ENCODE measurements around the gene MAP1S.

DNA sequence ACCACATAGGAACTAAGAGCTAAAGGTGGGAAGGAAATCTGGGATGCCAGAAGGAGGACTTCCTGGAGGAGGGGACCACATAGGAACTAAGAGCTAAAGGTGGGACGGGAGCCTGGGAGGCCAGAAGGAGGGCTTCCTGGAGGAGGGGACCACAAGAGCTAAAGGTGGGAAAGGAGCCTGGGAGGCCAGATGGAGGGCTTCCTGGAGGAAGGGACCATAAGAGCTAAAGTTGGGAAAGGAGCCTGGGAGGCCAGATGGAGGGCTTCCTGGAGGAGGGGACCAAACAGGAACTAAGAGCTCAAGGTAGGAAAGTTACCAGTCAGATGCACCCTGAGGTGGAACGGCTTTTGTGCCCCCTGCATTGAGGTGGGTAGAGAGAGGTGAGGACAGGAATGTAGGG lies 22.2 kb downstream of the MAP1S start:
- TF ChIP-seq, protein P1, sequence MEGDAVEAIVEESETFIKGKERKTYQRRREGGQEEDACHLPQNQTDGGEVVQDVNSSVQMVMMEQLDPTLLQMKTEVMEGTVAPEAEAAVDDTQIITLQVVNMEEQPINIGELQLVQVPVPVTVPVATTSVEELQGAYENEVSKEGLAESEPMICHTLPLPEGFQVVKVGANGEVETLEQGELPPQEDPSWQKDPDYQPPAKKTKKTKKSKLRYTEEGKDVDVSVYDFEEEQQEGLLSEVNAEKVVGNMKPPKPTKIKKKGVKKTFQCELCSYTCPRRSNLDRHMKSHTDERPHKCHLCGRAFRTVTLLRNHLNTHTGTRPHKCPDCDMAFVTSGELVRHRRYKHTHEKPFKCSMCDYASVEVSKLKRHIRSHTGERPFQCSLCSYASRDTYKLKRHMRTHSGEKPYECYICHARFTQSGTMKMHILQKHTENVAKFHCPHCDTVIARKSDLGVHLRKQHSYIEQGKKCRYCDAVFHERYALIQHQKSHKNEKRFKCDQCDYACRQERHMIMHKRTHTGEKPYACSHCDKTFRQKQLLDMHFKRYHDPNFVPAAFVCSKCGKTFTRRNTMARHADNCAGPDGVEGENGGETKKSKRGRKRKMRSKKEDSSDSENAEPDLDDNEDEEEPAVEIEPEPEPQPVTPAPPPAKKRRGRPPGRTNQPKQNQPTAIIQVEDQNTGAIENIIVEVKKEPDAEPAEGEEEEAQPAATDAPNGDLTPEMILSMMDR (IDR thresholded peaks at IDR 0.05), result no peak
- TF ChIP-seq POLR2A (IDR thresholded peaks at IDR 0.05) (no peak), POLR2AphosphoS5 (IDR thresholded peaks at IDR 0.05) (no peak)
